Measurements from ENCODE around the gene IP6K3.

The IP6K3 gene

GRCh38 chr6:33784787-33785186, 38.1 kb upstream of the IP6K3 start:
- in situ Hi-C loops (cut with MboI; ENCODE audit: low sequenced_read_pairs, unreplicated experiment): no loop called here
- no peak for DNase-seq (ENCODE audit: low spot score)
- TF ChIP-seq, protein P1, sequence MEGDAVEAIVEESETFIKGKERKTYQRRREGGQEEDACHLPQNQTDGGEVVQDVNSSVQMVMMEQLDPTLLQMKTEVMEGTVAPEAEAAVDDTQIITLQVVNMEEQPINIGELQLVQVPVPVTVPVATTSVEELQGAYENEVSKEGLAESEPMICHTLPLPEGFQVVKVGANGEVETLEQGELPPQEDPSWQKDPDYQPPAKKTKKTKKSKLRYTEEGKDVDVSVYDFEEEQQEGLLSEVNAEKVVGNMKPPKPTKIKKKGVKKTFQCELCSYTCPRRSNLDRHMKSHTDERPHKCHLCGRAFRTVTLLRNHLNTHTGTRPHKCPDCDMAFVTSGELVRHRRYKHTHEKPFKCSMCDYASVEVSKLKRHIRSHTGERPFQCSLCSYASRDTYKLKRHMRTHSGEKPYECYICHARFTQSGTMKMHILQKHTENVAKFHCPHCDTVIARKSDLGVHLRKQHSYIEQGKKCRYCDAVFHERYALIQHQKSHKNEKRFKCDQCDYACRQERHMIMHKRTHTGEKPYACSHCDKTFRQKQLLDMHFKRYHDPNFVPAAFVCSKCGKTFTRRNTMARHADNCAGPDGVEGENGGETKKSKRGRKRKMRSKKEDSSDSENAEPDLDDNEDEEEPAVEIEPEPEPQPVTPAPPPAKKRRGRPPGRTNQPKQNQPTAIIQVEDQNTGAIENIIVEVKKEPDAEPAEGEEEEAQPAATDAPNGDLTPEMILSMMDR (IDR thresholded peaks at IDR 0.05; ENCODE audit: borderline replicate concordance, control extremely low read depth, extremely low read depth, insufficient read depth, missing control alignments): no peak

- in situ Hi-C loops (cut with MboI; ENCODE audit: low sequenced_read_pairs, unreplicated experiment): no loop called here
- TF ChIP-seq, protein P1 (IDR thresholded peaks at IDR 0.05; ENCODE audit: borderline replicate concordance, control extremely low read depth, extremely low read depth, insufficient read depth, missing control alignments): no peak
These were observed 37.2 kb upstream of the IP6K3 start for GRCh38 chr6:33783781-33784520.

GRCh38 chr6:33782561-33782960, 35.9 kb upstream of the IP6K3 start:
- DNase-seq (ENCODE audit: low spot score): no peak
- TF ChIP-seq, protein P1 (IDR thresholded peaks at IDR 0.05; ENCODE audit: borderline replicate concordance, control extremely low read depth, extremely low read depth, insufficient read depth, missing control alignments): no peak
- in situ Hi-C loops (cut with MboI; ENCODE audit: low sequenced_read_pairs, unreplicated experiment): no loop called here

More at GRCh38 chr6:33783781-33784520, 37.2 kb upstream of the IP6K3 start:
- DNase-seq (ENCODE audit: low spot score): no peak

- in situ Hi-C loops (cut with MboI; ENCODE audit: low sequenced_read_pairs, unreplicated experiment): no loop called here
- TF ChIP-seq, protein P1 (IDR thresholded peaks at IDR 0.05; ENCODE audit: borderline replicate concordance, control extremely low read depth, extremely low read depth, insufficient read depth, missing control alignments): no peak
- no peak for DNase-seq (ENCODE audit: low spot score)
These were observed 34.6 kb upstream of the IP6K3 start for GRCh38 chr6:33781131-33781975.

DNA sequence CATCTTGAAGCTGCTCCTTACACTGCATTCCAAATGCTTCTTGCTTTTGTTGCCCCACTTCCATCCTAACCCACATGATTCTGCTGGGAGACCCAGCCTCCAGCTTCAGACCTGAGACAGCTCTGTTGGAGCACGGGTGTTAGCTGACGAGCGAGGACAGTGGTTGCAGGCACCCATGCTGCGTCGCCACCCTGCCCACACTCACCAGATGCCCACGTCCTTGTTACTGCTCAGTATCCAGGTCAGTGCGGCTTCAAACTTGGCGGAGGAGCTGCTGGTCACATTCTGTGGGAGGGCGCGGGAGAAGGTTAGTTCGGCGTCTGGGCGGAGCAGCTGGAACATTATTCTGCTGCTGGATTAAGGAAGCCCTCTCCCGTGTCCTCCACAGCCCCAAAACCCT, 33.2 kb upstream of the IP6K3 start:
- TF ChIP-seq, protein P1 (IDR thresholded peaks at IDR 0.05; ENCODE audit: borderline replicate concordance, control extremely low read depth, extremely low read depth, insufficient read depth, missing control alignments): no peak
- DNase-seq (ENCODE audit: low spot score): no peak
- in situ Hi-C loops (cut with MboI; ENCODE audit: low sequenced_read_pairs, unreplicated experiment): no loop called here

DNA sequence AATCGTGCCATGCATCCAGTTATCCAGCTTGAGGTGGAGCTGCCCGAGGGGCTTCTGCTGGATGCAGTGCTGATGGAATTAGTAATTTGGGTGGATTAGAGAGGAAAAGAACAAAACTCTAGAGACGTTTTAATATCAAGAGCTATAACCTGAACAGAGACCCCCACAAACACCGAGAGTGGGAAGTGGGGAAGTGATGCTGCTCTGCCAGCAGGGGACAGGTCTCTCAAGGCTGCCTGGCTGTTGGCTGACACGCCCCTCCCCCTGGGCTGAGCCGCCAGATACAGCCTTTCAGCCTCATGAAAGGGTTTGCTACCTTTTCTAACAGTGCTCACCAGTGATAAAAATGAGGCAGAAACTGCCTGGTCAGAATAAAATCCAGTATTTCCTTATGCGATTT, 32.6 kb upstream of the IP6K3 start:
- TF ChIP-seq, protein P1 (IDR thresholded peaks at IDR 0.05; ENCODE audit: borderline replicate concordance, control extremely low read depth, extremely low read depth, insufficient read depth, missing control alignments): no peak
- DNase-seq (ENCODE audit: low spot score): no peak
- in situ Hi-C loops (cut with MboI; ENCODE audit: low sequenced_read_pairs, unreplicated experiment): no loop called here

All from GM13976 (cell line).